DOHH2 (cell line): ENCODE measurements around the gene CBFA2T2.

ENCODE experiments used
- H3F3A ChIP-seq: fragments of 200-600 bp; sonication (generic), shearing (Covaris generic); 2 replicates; pipeline ENCODE4 v1.6.0; 2016; ENCODE audit warnings: antibody characterized with exemption, mild to moderate bottlenecking; ENCODE audit not compliant: control insufficient read depth, insufficient read depth
- H3K27ac ChIP-seq: fragments of 200-600 bp; sonication (generic); 2 replicates; pipeline ENCODE4 v1.5.1; 2014; ENCODE audit warnings: low read depth, mild to moderate bottlenecking, low read length, moderate library complexity
- H3K27me3 ChIP-seq: fragments of 200-600 bp; sonication (generic); 2 replicates; pipeline ENCODE4 v1.6.1; 2014; ENCODE audit warnings: mild to moderate bottlenecking, low read length, mixed read lengths; ENCODE audit not compliant: control insufficient read depth
- H3K36me3 ChIP-seq: fragments of 200-600 bp; sonication (generic); 2 replicates; pipeline ENCODE4 v1.6.1; 2014; ENCODE audit warnings: mild to moderate bottlenecking, low read length, moderate library complexity, mixed read lengths; ENCODE audit not compliant: control insufficient read depth
- H3K4me1 ChIP-seq: fragments of 200-600 bp; sonication (generic); 2 replicates; pipeline ENCODE4 v1.6.1; 2014; ENCODE audit warnings: mild to moderate bottlenecking, low read length, mixed read lengths; ENCODE audit not compliant: control insufficient read depth
- H3K4me2 ChIP-seq: fragments of 200-600 bp; sonication (generic); 2 replicates; pipeline ENCODE4 v1.6.0; 2014; ENCODE audit warnings: mild to moderate bottlenecking, low read length, moderate library complexity
- H3K4me3 ChIP-seq: fragments of 200-600 bp; sonication (generic); 2 replicates; pipeline ENCODE4 v1.5.1; 2014; ENCODE audit warnings: mild to moderate bottlenecking, low read length, mixed read lengths
- H3K79me2 ChIP-seq: fragments of 200-600 bp; sonication (generic); 2 replicates; pipeline ENCODE4 v1.6.1; 2014; ENCODE audit warnings: mild to moderate bottlenecking, low read length, mixed read lengths; ENCODE audit not compliant: control insufficient read depth
- H3K9me2 ChIP-seq: fragments of 200-600 bp; sonication (generic); replicated peaks from 2 replicates; pipeline ENCODE4 v1.6.1; 2014; ENCODE audit warnings: mild to moderate bottlenecking, low read length, mixed read lengths; ENCODE audit not compliant: control insufficient read depth
- H3K9me3 ChIP-seq: fragments of 200-600 bp; sonication (generic); 2 replicates; pipeline ENCODE4 v1.6.1; 2014; ENCODE audit warnings: antibody characterized with exemption, low read length, mixed read lengths; ENCODE audit not compliant: control insufficient read depth, insufficient read depth
- H4K20me1 ChIP-seq: fragments of 200-600 bp; sonication (generic); 2 replicates; pipeline ENCODE4 v1.6.0; 2014; ENCODE audit warnings: low read depth, mild to moderate bottlenecking, antibody characterized with exemption, low read length, moderate library complexity; ENCODE audit not compliant: control insufficient read depth, insufficient read depth
- CTCF ChIP-seq: fragments of 200-600 bp; sonication (generic); IDR thresholded peaks from one replicate; pipeline ENCODE4 v1.5.1; 2014; ENCODE audit warnings: antibody characterized with exemption, mild to moderate bottlenecking, low read depth, low read length; ENCODE audit not compliant: poor library complexity, severe bottlenecking
- EZH2phosphoT487 ChIP-seq: fragments of 200-600 bp; sonication (generic); IDR thresholded peaks from 2 replicates; pipeline ENCODE4 v1.6.1; 2017; ENCODE audit warnings: borderline replicate concordance, mild to moderate bottlenecking, antibody characterized with exemption, low read length, moderate library complexity, mixed read lengths

CBFA2T2 gene

GRCh38 chr20:33687993-33688937 is 198.4 kb downstream of the CBFA2T2 start:
- Histone ChIP-seq H3K9me2 (no peaks in the 10 kb centered on the region), H3K27ac (no peak overlapping the region), H3F3A (peaks cover 7% of the 10 kb centered on the region), H3K27me3 (no peaks in the 10 kb centered on the region), H3K36me3 (peaks cover 21% of the 10 kb centered on the region), H3K4me3 (no peak overlapping the region), H4K20me1 (peaks cover 13% of the 10 kb centered on the region), H3K4me2 (no peak overlapping the region), H3K9me3 (no peaks in the 10 kb centered on the region), H3K4me1 (peaks cover 45% of the 10 kb centered on the region), H3K79me2 (peaks cover 25% of the 10 kb centered on the region)
- TF ChIP-seq CTCF (no peak), EZH2phosphoT487 (no peak)

- TF ChIP-seq CTCF = no peak
- TF ChIP-seq EZH2phosphoT487 = no peak
- no peaks in the 10 kb centered on the region for H3K9me3 ChIP-seq
- H3K9me2 ChIP-seq = no peaks in the 10 kb centered on the region
- H3K36me3 ChIP-seq = peaks cover 16% of the 10 kb centered on the region
- H3K27me3 ChIP-seq = no peaks in the 10 kb centered on the region
- no peak overlapping the region for H3K4me3 ChIP-seq
- H3K4me2 ChIP-seq = no peak overlapping the region
- H3F3A ChIP-seq = peaks cover 7% of the 10 kb centered on the region
- peaks cover 38% of the 10 kb centered on the region for H3K4me1 ChIP-seq
- no peak overlapping the region for H3K27ac ChIP-seq
- H4K20me1 ChIP-seq = peaks cover 11% of the 10 kb centered on the region
- H3K79me2 ChIP-seq = peaks cover 18% of the 10 kb centered on the region
Observed at GRCh38 chr20:33688938-33689424, 199.1 kb downstream of the CBFA2T2 start.

DNA sequence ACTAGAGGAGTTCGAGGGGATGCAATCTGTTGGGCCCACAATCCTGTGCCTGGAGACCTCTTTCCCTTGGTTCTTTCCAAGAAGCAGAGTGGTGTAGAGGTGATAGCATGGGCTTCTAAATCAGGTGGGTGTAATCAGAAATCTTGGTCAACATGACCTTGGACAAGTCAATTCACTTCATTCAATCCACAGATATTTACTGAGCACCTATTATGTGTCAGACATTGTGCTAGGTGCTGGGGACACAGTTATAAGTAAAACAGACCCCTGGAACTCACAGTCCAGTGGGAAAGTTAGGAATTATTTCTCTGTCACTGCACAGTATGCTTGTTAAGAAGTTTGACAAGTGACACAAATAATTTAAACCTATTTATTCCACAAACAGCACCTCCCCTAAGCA is 199.6 kb downstream of the CBFA2T2 start:
- Histone ChIP-seq H3K27ac (no peak overlapping the region), H3K4me1 (peaks cover 33% of the 10 kb centered on the region), H3K27me3 (no peaks in the 10 kb centered on the region), H3K4me3 (no peak overlapping the region), H3K4me2 (no peak overlapping the region), H3K9me3 (no peaks in the 10 kb centered on the region), H3F3A (peaks cover 7% of the 10 kb centered on the region), H3K9me2 (no peaks in the 10 kb centered on the region), H4K20me1 (peaks cover 6% of the 10 kb centered on the region), H3K79me2 (peaks cover 13% of the 10 kb centered on the region), H3K36me3 (peaks cover 11% of the 10 kb centered on the region)
- TF ChIP-seq EZH2phosphoT487 (no peak), CTCF (no peak)
